Measurements from ENCODE around the gene CEP95. TPM values are rescaled to one million over a fixed set of nuclear protein-coding genes. Genes with fewer than 3 reads are reported as not detected.

The CEP95 gene
- total RNA-seq, 4 donors from 2014 or later = 18.6 to 52.0 (median 33.2) TPM

DNA sequence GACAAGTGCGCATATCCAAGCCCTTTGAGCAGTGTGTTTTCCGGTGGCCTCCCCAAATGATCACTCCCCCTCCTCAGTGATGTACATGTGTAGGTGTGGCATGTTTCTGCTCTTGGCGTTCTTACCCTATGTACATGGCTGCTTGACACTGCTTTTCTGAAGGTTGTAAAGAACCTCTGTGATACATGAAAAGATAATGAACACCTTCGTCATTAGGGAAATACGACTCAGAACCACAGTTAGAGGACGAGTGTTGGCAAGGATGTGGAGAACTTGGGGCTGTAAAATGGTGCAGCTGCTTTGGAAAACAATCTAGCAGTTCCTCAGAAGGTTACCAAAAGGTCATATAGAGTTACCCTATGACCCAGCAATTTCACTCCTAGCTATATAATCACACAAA is 28.6 kb downstream of the CEP95 start:
- peaks cover 6 to 100% of the 10 kb centered on the region in 2 donors for H3K36me3 ChIP-seq

DNA sequence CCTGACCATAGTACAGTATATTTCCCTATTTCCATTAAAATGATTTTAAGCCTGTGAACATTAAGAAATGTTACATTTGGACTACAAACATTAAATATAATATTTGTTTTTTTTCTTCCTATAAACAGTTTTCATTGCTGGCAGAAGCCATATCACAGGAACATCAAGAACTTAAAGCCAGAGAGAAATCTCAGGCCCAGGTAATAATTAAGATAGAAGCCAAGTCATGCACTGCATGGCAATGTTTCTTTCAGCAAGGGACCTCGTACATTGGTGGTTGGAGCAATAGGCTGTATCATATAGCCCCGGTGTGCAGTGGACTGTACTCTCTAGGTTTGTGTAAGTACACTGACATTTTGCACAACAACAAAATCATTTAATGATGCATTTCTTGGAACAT is 30.1 kb downstream of the CEP95 start:
- TF ChIP-seq, protein P1, sequence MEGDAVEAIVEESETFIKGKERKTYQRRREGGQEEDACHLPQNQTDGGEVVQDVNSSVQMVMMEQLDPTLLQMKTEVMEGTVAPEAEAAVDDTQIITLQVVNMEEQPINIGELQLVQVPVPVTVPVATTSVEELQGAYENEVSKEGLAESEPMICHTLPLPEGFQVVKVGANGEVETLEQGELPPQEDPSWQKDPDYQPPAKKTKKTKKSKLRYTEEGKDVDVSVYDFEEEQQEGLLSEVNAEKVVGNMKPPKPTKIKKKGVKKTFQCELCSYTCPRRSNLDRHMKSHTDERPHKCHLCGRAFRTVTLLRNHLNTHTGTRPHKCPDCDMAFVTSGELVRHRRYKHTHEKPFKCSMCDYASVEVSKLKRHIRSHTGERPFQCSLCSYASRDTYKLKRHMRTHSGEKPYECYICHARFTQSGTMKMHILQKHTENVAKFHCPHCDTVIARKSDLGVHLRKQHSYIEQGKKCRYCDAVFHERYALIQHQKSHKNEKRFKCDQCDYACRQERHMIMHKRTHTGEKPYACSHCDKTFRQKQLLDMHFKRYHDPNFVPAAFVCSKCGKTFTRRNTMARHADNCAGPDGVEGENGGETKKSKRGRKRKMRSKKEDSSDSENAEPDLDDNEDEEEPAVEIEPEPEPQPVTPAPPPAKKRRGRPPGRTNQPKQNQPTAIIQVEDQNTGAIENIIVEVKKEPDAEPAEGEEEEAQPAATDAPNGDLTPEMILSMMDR (IDR thresholded peaks at IDR 0.05) = no peak
- no peak for TF ChIP-seq EP300 (IDR thresholded peaks at IDR 0.05)
- no peak for TF ChIP-seq POLR2A (IDR thresholded peaks at IDR 0.05)
- no peak for TF ChIP-seq POLR2AphosphoS5 (IDR thresholded peaks at IDR 0.05)
- no peak overlapping the region for H3K4me3 ChIP-seq
- no peak for ATAC-seq
- peaks cover 0 to 5% (median 0%) of the 10 kb centered on the region in 3 donors for H3K4me1 ChIP-seq
- WGBS, 2 donors (ENCODE audit: low coverage in 1 of 2) = 75 to 89% methylated on average over 2 of the region's 2 CpGs
- peaks cover 2 to 100% of the 10 kb centered on the region in 2 donors for H3K36me3 ChIP-seq
- no peaks in the 10 kb centered on the region for H3K27me3 ChIP-seq
- H3K9me3 ChIP-seq = no peaks in the 10 kb centered on the region
- no peak overlapping the region for H3K27ac ChIP-seq

More for the DNA sequence above, 28.6 kb downstream of the CEP95 start:
- Histone ChIP-seq H3K27ac (no peak overlapping the region), H3K9me3 (no peaks in the 10 kb centered on the region), H3K4me1 (peaks cover 0 to 13% (median 0%) of the 10 kb centered on the region in 3 donors), H3K27me3 (no peaks in the 10 kb centered on the region), H3K4me3 (no peak overlapping the region)
- ATAC-seq = no peak
- no peak for TF ChIP-seq POLR2A (IDR thresholded peaks at IDR 0.05)
- no peak for TF ChIP-seq EP300 (IDR thresholded peaks at IDR 0.05)
- TF ChIP-seq POLR2AphosphoS5 (IDR thresholded peaks at IDR 0.05) = no peak
- TF ChIP-seq, protein P1 (IDR thresholded peaks at IDR 0.05) = no peak
- WGBS, 2 donors (ENCODE audit: low coverage in 1 of 2) = 48 to 68% methylated on average over 6 of the region's 6 CpGs

DNA sequence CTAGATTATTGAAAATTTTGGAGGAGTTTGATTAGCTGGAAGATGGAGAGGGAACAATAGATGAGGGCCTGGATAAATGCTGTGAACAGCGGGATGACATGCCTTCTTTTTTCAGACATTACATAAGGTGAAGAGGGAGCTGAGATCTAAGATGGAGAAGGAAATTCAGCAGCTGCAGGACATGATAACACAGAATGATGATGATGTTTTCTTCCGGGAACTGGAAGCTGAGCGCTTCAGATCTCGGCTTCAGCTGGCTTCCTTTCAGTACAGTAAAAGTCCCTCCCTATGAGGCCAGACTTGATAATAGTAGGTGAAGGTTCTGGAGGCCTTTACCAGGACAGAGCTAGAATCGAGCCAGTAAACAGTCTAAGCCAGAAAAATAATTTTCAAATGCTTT is 30.7 kb downstream of the CEP95 start:
- no peak for ATAC-seq
- H3K36me3 ChIP-seq = peaks cover 2 to 100% of the 10 kb centered on the region in 2 donors
- no peak overlapping the region for H3K4me3 ChIP-seq
- no peaks in the 10 kb centered on the region for H3K9me3 ChIP-seq
- H3K27me3 ChIP-seq = no peaks in the 10 kb centered on the region
- no peak for TF ChIP-seq EP300 (IDR thresholded peaks at IDR 0.05)
- TF ChIP-seq POLR2AphosphoS5 (IDR thresholded peaks at IDR 0.05) = no peak
- TF ChIP-seq, protein P1 (IDR thresholded peaks at IDR 0.05) = no peak
- TF ChIP-seq POLR2A (IDR thresholded peaks at IDR 0.05) = no peak
- H3K4me1 ChIP-seq = no peaks in the 10 kb centered on the region
- H3K27ac ChIP-seq = no peak overlapping the region
- 61 to 71% methylated on average over 3 to 5 of the region's 5 CpGs for WGBS, 2 donors (ENCODE audit: low coverage in 1 of 2)

DNA sequence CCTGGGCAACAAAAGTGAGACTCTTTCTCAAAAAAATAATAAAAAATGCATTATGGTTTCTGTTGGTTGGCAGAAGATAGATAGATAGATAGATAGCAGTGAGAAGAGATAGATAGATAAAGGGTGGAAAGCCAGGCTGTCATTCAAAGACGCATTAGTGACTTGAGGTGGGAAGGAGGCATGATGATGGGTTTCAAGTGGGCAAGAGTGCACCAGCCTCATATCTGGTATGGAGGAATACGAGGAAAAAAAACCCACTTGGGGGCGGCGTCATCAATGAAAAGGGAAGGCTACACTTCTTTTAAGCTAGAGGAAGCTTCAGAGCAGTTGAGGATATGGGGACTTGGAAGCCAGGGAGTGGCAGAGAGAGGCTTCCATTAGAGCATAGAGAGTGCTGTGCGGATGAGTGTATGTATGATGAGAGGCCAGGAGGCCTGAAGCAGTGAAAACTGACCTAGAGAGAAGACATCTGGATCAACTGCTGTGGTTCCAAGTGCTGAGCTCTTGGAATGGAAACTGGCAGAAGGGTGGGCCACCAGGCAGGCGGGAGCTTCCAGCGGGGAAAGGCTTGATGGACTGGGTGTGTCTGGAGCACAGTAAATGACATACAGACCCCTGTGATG is 31.8 kb downstream of the CEP95 start:
- ATAC-seq = no peak

More for the DNA sequence above, 31.8 kb downstream of the CEP95 start:
- H3K36me3 ChIP-seq = peaks cover 0 to 99% of the 10 kb centered on the region in 2 donors
- no peak overlapping the region for H3K4me3 ChIP-seq
- TF ChIP-seq, protein P1 (IDR thresholded peaks at IDR 0.05) = no peak
- no peak for TF ChIP-seq POLR2A (IDR thresholded peaks at IDR 0.05)
- no peak for TF ChIP-seq POLR2AphosphoS5 (IDR thresholded peaks at IDR 0.05)
- no peak for TF ChIP-seq EP300 (IDR thresholded peaks at IDR 0.05)
- WGBS, 2 donors (ENCODE audit: low coverage in 1 of 2) = 77 to 83% methylated on average over 5 to 7 of the region's 7 CpGs
- no peaks in the 10 kb centered on the region for H3K27me3 ChIP-seq
- H3K27ac ChIP-seq = peak overlapping the region in 1 of 4 donors; percentile 7
- no peaks in the 10 kb centered on the region for H3K9me3 ChIP-seq
- no peaks in the 10 kb centered on the region for H3K4me1 ChIP-seq
